Measurements from ENCODE around the gene PRDM15.

The PRDM15 gene

GRCh38 chr21:41759926-41760325 lies 119.2 kb downstream of the PRDM15 start:
- no peaks in the 10 kb centered on the region for H3K79me2 ChIP-seq (ENCODE audit: insufficient read depth, low read length)
- no peak overlapping the region for H3K4me2 ChIP-seq (ENCODE audit: low read depth, low read length, poor library complexity, severe bottlenecking)
- no peaks in the 10 kb centered on the region for H3K9me2 ChIP-seq (replicated peaks; ENCODE audit: low read depth, low read length)
- no peaks in the 10 kb centered on the region for H3K27me3 ChIP-seq (ENCODE audit: insufficient read depth, low read length, poor library complexity, severe bottlenecking)
- TF ChIP-seq CTCF (conservative IDR thresholded peaks at IDR 0.05; ENCODE audit: low read length), result no peak
- TF ChIP-seq EZH2phosphoT487 (IDR thresholded peaks at IDR 0.05; ENCODE audit: borderline replicate concordance), result no peak
- no peaks in the 10 kb centered on the region for H3K9me3 ChIP-seq (ENCODE audit: insufficient read depth, low read depth, low read length)
- H3K36me3 ChIP-seq (ENCODE audit: insufficient read depth, low read length), result no peaks in the 10 kb centered on the region
- no peaks in the 10 kb centered on the region for H3F3A ChIP-seq (ENCODE audit: low read depth)
- H2AFZ ChIP-seq (ENCODE audit: low read length), result no peak overlapping the region
- no peak overlapping the region for H3K9ac ChIP-seq (ENCODE audit: low read depth, low read length, poor library complexity, severe bottlenecking)
- H3K4me3 ChIP-seq (ENCODE audit: low read length, poor library complexity, severe bottlenecking), result no peak overlapping the region
- H3K4me1 ChIP-seq (ENCODE audit: insufficient read depth, low read length, poor library complexity, severe bottlenecking), result no peaks in the 10 kb centered on the region
- H4K20me1 ChIP-seq (ENCODE audit: insufficient read depth, low read length, poor library complexity, severe bottlenecking), result no peaks in the 10 kb centered on the region

- Histone ChIP-seq H3K9ac (ENCODE audit: low read depth, low read length, poor library complexity, severe bottlenecking) (no peak overlapping the region), H3K79me2 (ENCODE audit: insufficient read depth, low read length) (no peaks in the 10 kb centered on the region), H3F3A (ENCODE audit: low read depth) (no peaks in the 10 kb centered on the region), H2AFZ (ENCODE audit: low read length) (no peak overlapping the region), H3K27me3 (ENCODE audit: insufficient read depth, low read length, poor library complexity, severe bottlenecking) (no peaks in the 10 kb centered on the region), H3K9me2 (replicated peaks; ENCODE audit: low read depth, low read length) (no peaks in the 10 kb centered on the region), H3K36me3 (ENCODE audit: insufficient read depth, low read length) (no peaks in the 10 kb centered on the region), H3K4me2 (ENCODE audit: low read depth, low read length, poor library complexity, severe bottlenecking) (no peak overlapping the region), H3K4me3 (ENCODE audit: low read length, poor library complexity, severe bottlenecking) (no peak overlapping the region), H3K9me3 (ENCODE audit: insufficient read depth, low read depth, low read length) (no peaks in the 10 kb centered on the region), H4K20me1 (ENCODE audit: insufficient read depth, low read length, poor library complexity, severe bottlenecking) (no peaks in the 10 kb centered on the region), H3K4me1 (ENCODE audit: insufficient read depth, low read length, poor library complexity, severe bottlenecking) (no peaks in the 10 kb centered on the region)
- TF ChIP-seq EZH2phosphoT487 (IDR thresholded peaks at IDR 0.05; ENCODE audit: borderline replicate concordance) (no peak), CTCF (conservative IDR thresholded peaks at IDR 0.05; ENCODE audit: low read length) (no peak)
Observed at GRCh38 chr21:41759214-41759840, 119.8 kb downstream of the PRDM15 start.

- Histone ChIP-seq H3K9me2 (replicated peaks; ENCODE audit: low read depth, low read length) (no peaks in the 10 kb centered on the region), H2AFZ (ENCODE audit: low read length) (no peak overlapping the region), H3K9me3 (ENCODE audit: insufficient read depth, low read depth, low read length) (no peaks in the 10 kb centered on the region), H3K4me3 (ENCODE audit: low read length, poor library complexity, severe bottlenecking) (no peak overlapping the region), H3K27me3 (ENCODE audit: insufficient read depth, low read length, poor library complexity, severe bottlenecking) (no peaks in the 10 kb centered on the region), H3F3A (ENCODE audit: low read depth) (no peaks in the 10 kb centered on the region), H3K36me3 (ENCODE audit: insufficient read depth, low read length) (no peaks in the 10 kb centered on the region), H3K9ac (ENCODE audit: low read depth, low read length, poor library complexity, severe bottlenecking) (no peak overlapping the region), H4K20me1 (ENCODE audit: insufficient read depth, low read length, poor library complexity, severe bottlenecking) (no peaks in the 10 kb centered on the region), H3K4me1 (ENCODE audit: insufficient read depth, low read length, poor library complexity, severe bottlenecking) (no peaks in the 10 kb centered on the region), H3K4me2 (ENCODE audit: low read depth, low read length, poor library complexity, severe bottlenecking) (no peak overlapping the region), H3K79me2 (ENCODE audit: insufficient read depth, low read length) (no peaks in the 10 kb centered on the region)
- TF ChIP-seq EZH2phosphoT487 (IDR thresholded peaks at IDR 0.05; ENCODE audit: borderline replicate concordance) (no peak), CTCF (conservative IDR thresholded peaks at IDR 0.05; ENCODE audit: low read length) (no peak)
Observed at GRCh38 chr21:41758550-41758949, 120.6 kb downstream of the PRDM15 start.
